ENCODE results near the gene IRF3.
"Not testable (repeated sequence)": the region's sequence is repeated elsewhere in the genome, so short reads cannot be mapped to it uniquely, and the experiment has no call there.

The IRF3 gene

DNA sequence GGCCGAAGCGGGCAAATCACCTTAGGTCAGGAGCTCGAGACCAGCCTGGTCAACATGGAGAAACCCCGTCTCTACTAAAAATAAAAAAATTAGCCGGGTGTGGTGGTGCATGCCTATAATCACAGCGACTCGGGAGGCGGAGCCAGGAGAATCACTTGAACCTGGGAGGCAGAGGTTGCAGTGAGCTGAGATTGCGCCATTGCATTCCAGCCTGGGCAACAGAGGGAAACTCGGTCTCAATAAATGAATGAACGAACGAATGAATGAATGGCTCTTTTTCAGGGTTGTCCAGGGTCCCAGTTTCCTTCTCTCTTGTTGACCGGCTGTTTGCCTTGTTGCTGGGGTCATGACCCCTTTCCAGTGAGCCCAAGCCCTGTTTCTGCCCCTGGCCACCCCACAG, 47.8 kb downstream of the IRF3 start:
- DNase-seq (ENCODE audit: low read depth, low spot score) = not testable (repeated sequence)

DNA sequence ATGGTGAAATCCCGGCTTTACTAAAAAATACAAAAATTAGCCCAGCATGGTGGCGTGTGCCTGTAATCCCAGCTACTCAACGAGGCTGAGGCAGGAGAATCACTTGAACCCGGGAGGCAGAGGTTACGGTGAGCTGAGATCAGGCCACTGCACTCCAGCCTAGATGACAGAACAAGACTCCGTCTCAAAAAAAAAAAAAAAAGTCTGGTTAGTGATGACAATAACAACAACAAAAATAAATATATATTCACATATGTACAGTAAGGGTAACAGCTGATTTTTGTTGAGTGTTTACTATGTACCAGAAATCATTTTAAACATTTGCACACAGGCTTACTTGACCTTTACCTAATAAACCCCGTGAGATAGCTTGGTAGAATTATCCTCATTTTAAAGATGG, 48.7 kb downstream of the IRF3 start:
- DNase-seq (ENCODE audit: low read depth, low spot score) = no peak

DNA sequence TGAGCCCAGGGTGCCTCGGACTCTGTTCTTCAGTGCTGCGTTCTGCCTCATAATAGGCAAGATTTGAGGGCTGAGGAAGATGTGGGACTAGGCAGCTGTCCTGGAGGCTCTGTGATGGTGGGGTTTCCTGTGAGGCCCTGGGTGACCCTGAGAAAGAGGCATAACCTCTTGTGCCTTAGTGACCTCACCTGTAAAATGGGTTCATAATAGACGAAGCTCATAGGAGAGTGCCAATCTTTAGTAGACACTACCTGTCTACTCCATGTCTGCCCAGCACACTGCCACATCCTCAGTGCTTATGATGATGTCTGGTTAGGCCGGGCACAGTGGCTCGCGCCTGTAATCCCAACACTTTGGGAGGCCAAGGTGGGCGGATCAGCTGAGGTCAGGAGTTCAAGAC, 49.1 kb downstream of the IRF3 start:
- DNase-seq (ENCODE audit: low read depth, low spot score) = no peak

DNA sequence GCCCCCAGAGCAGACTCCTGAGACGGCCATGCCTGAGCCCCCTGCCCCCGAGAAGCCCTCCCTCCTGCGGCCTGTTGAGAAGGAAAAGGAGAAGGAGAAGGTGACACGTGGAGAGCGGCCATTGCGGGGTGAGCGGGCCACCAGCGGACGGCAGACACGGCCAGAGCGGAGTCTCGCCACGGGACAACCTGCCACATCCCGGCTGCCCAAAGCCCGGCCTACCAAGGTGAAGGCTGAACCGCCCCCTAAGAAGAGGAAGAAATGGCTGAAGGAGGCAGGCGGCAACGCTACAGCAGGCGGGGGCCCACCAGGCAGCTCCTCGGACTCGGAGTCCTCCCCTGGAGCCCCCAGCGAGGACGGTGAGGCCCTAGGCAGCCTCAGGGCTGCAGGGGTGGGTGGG, 49.8 kb downstream of the IRF3 start:
- no peak for DNase-seq (ENCODE audit: low read depth, low spot score)

DNA sequence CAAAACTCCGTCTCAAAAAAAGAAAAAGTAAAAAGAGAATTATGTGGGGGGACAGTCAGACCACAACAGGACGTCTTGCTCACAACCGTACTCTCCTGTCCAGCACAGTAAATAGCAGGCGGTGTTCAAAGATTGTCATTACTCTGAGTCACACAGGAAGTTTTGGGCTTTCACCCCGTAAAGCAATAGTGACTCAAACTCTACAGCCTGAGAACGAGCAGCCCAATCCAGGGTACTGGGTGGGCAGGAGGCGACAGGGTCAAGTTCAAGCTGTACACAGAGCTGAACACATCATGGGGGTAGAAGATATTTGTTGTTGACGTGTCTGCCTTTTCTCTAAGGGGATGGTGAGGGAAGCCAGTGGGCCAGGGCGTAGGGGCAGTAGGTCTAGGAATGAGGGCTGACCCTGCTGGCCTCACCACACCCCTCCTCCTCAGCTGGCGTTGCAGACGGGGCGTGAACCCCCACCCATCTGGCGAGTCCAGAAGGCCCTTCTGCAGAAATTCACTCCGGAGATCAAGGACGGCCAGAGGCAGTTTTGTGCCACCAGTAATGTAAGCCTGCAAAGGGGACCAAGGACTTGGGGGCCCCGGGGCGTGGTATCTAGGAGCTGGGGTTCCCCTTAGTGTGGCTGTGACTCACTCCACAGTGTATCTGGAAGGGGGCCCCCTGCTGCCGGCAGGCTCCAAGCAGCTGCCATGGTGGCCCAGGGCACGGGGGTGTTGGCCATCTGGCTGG, 51.4 kb downstream of the IRF3 start:
- no peak for DNase-seq (ENCODE audit: low read depth, low spot score)

DNA sequence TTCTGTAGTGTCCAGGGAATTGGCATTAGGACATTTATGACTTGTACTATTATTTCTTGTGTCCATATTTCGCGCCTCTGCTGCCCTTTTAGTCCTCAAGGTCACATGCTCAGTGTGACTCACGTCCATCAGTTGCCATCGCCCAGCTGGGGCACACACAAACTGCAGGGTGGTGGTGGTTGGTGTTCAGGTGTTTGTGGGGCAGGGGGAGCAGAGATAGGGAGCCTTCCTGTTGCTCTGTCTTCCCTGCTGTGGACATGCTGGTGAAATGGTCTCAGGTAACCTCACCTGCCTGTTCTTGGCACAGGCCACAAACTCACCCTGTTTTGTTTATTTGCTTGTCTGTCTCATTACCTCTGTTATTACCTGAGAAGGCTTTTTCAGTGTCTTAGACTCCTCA, 52.3 kb downstream of the IRF3 start:
- DNase-seq (ENCODE audit: low read depth, low spot score) = no peak

Data from smooth muscle cell of the brain vasculature (primary cell).